ENCODE measurements around the gene POLR3B. TPM values are rescaled to one million over a fixed set of nuclear protein-coding genes. Genes with fewer than 3 reads are reported as not detected.

Gene POLR3B
- total RNA-seq, 2 donors from 2014 or later, result 9.1 to 9.2 TPM

GRCh38 chr12:106552228-106552627, 194.7 kb downstream of the POLR3B start:
- Histone ChIP-seq H3K4me3 (no peak overlapping the region), H3K36me3 (replicated peaks in 1 of 2; ENCODE audit: insufficient read depth in 1 of 2, low read depth in 2 of 2) (no peaks in the 10 kb centered on the region), H3K4me1 (no peaks in the 10 kb centered on the region), H3K27me3 (no peaks in the 10 kb centered on the region), H3K27ac (no peak overlapping the region), H3K9me3 (no peaks in the 10 kb centered on the region)
- ATAC-seq (no peak), DNase-seq (no peak)
- WGBS, 2 donors, result 50 to 53% methylated on average over 1 of the region's 1 CpG
- TF ChIP-seq POLR2A (IDR thresholded peaks at IDR 0.05) (no peak), CTCF (IDR thresholded peaks at IDR 0.05) (no peak)
- intact Hi-C loops (cut with DNase I), result no loop called here

Other genes starting within 250 kb of the POLR3B start
- gene NUAK1, start 218.8 kb upstream of the POLR3B start, total RNA-seq, result 1 to 10 TPM; 5.3 to 9.1 TPM
- 10 to 100 TPM; 30.6 to 36.6 TPM for gene CKAP4, start 109.7 kb upstream of the POLR3B start, total RNA-seq
- 10 to 100 TPM; 16.1 to 19.1 TPM for gene TCP11L2, start 55.0 kb upstream of the POLR3B start, total RNA-seq
- not detected for gene RFX4, start 225.3 kb downstream of the POLR3B start, total RNA-seq